SK-N-SH (cell line): Measurements from ENCODE around the gene TBC1D5. TPM values are rescaled to one million over a fixed set of nuclear protein-coding genes. Genes with fewer than 3 reads are reported as not detected.

Experiments used
- CTCF ChIA-PET: fragments of 300-600, 350-600 bp; formaldehyde crosslinking; extraction: SDS; loops from one replicate; lab custom pipeline; 2021; lab: Yijun Ruan, JAX
- POLR2A ChIA-PET: fragments of 350-600 bp; sonication (Branson Sonifier 250); formaldehyde crosslinking; extraction: SDS; loops from one replicate; lab custom pipeline; 2020; ENCODE audit warnings: antibody characterized with exemption, inconsistent platforms; lab: Yijun Ruan, JAX
- DNase-seq: peaks from one replicate; pipeline ENCODE4 v3.0.0; 2012
- H2AFZ ChIP-seq: fragments of 200-600 bp; sonication (generic); 2 replicates; pipeline ENCODE4 v1.8.1; 2016; ENCODE audit warnings: antibody characterized with exemption, mild to moderate bottlenecking, low read depth
- H3F3A ChIP-seq: fragments of 200-600 bp; sonication (generic); replicated peaks from 2 replicates; pipeline ENCODE3; 2016; ENCODE audit warnings: antibody characterized with exemption, mild to moderate bottlenecking; ENCODE audit not compliant: insufficient read depth
- H3K27ac ChIP-seq, 2 experiments: fragments of 200-500 bp in 1 of 2; fragments of 200-600 bp in 1 of 2; sonication (Bioruptor generic) in 1 of 2; sonication (generic), shearing (Covaris generic) in 1 of 2; 2 replicates each; pipeline versions ENCODE4 v1.5.1 to v1.6.1; 2014 to 2016; ENCODE audit warnings: low read depth in 2 of 2, inconsistent platforms in 1 of 2, low read length in 1 of 2, mild to moderate bottlenecking in 1 of 2, mixed read lengths in 1 of 2
- H3K27me3 ChIP-seq: fragments of 200-600 bp; sonication (generic), shearing (Covaris generic); 2 replicates; pipeline ENCODE4 v1.6.1; 2016; ENCODE audit warnings: mixed run types; ENCODE audit not compliant: insufficient read depth
- H3K36me3 ChIP-seq, 2 experiments: fragments of 200-500 bp in 1 of 2; fragments of 200-600 bp in 1 of 2; sonication (Bioruptor generic) in 1 of 2; sonication (generic) in 1 of 2; replicated peaks in 1 of 2; 2 replicates each; pipeline versions ENCODE3 to v1.5.1; 2014 to 2016; ENCODE audit warnings: low read length in 1 of 2, mild to moderate bottlenecking in 1 of 2; ENCODE audit not compliant: insufficient read depth in 2 of 2, control insufficient read depth in 1 of 2
- H3K4me1 ChIP-seq, 2 experiments: fragments of 200-500 bp in 1 of 2; fragments of 200-600 bp in 1 of 2; sonication (Bioruptor generic) in 1 of 2; sonication (generic), shearing (Covaris generic) in 1 of 2; 2 replicates each; pipeline versions ENCODE4 v1.5.1 to v1.6.1; 2014 to 2016; ENCODE audit warnings: low read depth in 1 of 2, low read length in 1 of 2, mixed run types in 1 of 2; ENCODE audit not compliant: insufficient read depth in 2 of 2, control insufficient read depth in 1 of 2
- H3K4me2 ChIP-seq: fragments of 200-600 bp; sonication (generic), shearing (Covaris generic); 2 replicates; pipeline ENCODE4 v1.6.1; 2017; ENCODE audit warnings: mixed run types
- H3K4me3 ChIP-seq, 2 experiments: fragments of 200-500 bp in 1 of 2; fragments of 200-600 bp in 1 of 2; sonication (Bioruptor generic) in 1 of 2; sonication (generic), shearing (Covaris generic) in 1 of 2; 2 replicates each; pipeline versions ENCODE4 v1.5.1 to v1.8.1; 2014 to 2016; ENCODE audit warnings: low read depth in 2 of 2, inconsistent platforms in 1 of 2, low read length in 1 of 2, mild to moderate bottlenecking in 1 of 2, mixed read lengths in 1 of 2, moderate library complexity in 1 of 2
- H3K79me2 ChIP-seq: fragments of 200-600 bp; sonication (generic); 2 replicates; pipeline ENCODE4 v1.8.1; 2017; ENCODE audit warnings: mild to moderate bottlenecking; ENCODE audit not compliant: insufficient read depth
- H3K9ac ChIP-seq: fragments of 200-600 bp; sonication (generic); 2 replicates; pipeline ENCODE4 v1.6.1; 2017; ENCODE audit warnings: mixed run types
- H3K9me2 ChIP-seq: fragments of 200-600 bp; sonication (generic); 2 replicates; pipeline ENCODE4 v1.6.1; 2017; ENCODE audit warnings: mixed run types
- H3K9me3 ChIP-seq: fragments of 200-600 bp; sonication (generic); 2 replicates; pipeline ENCODE4 v1.6.1; 2017; ENCODE audit warnings: mixed run types, mild to moderate bottlenecking, moderate library complexity
- H4K20me1 ChIP-seq: fragments of 200-600 bp; sonication (generic); 2 replicates; pipeline ENCODE4 v1.6.1; 2017; ENCODE audit warnings: mild to moderate bottlenecking, mixed run types; ENCODE audit not compliant: insufficient read depth
- CTCF ChIP-seq: fragments of 200-600 bp; sonication (generic); IDR thresholded peaks from 2 replicates; pipeline ENCODE4 v1.6.1; 2017; ENCODE audit warnings: antibody characterized with exemption, mild to moderate bottlenecking, moderate library complexity
- ELF1 ChIP-seq: IDR thresholded peaks from 2 replicates; pipeline ENCODE4 v1.4.0; 2012
- EP300 ChIP-seq, 2 experiments: IDR thresholded peaks; 2 replicates each; pipeline versions ENCODE4 v1.4.0 to v1.6.1; 2012; ENCODE audit warnings: borderline replicate concordance in 1 of 2, low read depth in 1 of 2, low read length in 1 of 2
- EZH2phosphoT487 ChIP-seq: fragments of 200-600 bp; sonication (generic); IDR thresholded peaks from 2 replicates; pipeline ENCODE4 v1.6.1; 2017; ENCODE audit warnings: low read depth, mixed run types, mild to moderate bottlenecking, antibody characterized with exemption, moderate library complexity, borderline replicate concordance
- FOSL2 ChIP-seq: IDR thresholded peaks from 2 replicates; pipeline ENCODE4 v1.4.0; 2012; ENCODE audit warnings: low read depth, mild to moderate bottlenecking, moderate library complexity, borderline replicate concordance
- GABPA ChIP-seq: IDR thresholded peaks from 2 replicates; pipeline ENCODE4 v1.4.0; 2012; ENCODE audit warnings: low read depth, mild to moderate bottlenecking
- JUND ChIP-seq: IDR thresholded peaks from 2 replicates; pipeline ENCODE4 v1.4.0; 2012
- MEF2A ChIP-seq: IDR thresholded peaks from 2 replicates; pipeline ENCODE4 v1.4.0; 2012; ENCODE audit warnings: low read depth, borderline replicate concordance
- MXI1 ChIP-seq: IDR thresholded peaks from 2 replicates; pipeline ENCODE4 v1.6.1; 2012; ENCODE audit warnings: mild to moderate bottlenecking, low read depth, low read length, improper control_type of control experiment
- SMC3 ChIP-seq: IDR thresholded peaks from 2 replicates; pipeline ENCODE4 v1.6.1; 2012; ENCODE audit warnings: low read depth, low read length, improper control_type of control experiment
- TCF12 ChIP-seq: IDR thresholded peaks from 2 replicates; pipeline ENCODE4 v1.4.0; 2012
- TEAD4 ChIP-seq: IDR thresholded peaks from 2 replicates; pipeline ENCODE4 v1.4.0; 2012; ENCODE audit warnings: mild to moderate bottlenecking, borderline replicate concordance; ENCODE audit not compliant: insufficient read depth
- USF2 ChIP-seq: fragments of 150-350 bp; IDR thresholded peaks from 2 replicates; pipeline ENCODE4 v1.6.1; 2017; ENCODE audit warnings: antibody characterized with exemption, low read length, low read depth, borderline replicate concordance
- WGBS: methylation state at CpG from one replicate; pipeline ENCODE4 v1.1.6; 2017; ENCODE audit warnings: low lambda C conversion rate; 5-methylcytosine and 5-hydroxymethylcytosine counted together
- polyA plus RNA-seq, 3 experiments: library from polyadenylated mRNA; depleted of rRNA; stranded (reverse); fragments of >200 nt; gene quantifications; 2 replicates each; pipeline ENCODE4 v1.2.3, GENCODE V29; 2012
- TF ChIP-seq, protein P1 (sequence below): IDR thresholded peaks from 2 replicates; pipeline ENCODE4; 2012
- TF ChIP-seq, protein P2 (sequence below): IDR thresholded peaks from 2 replicates; pipeline ENCODE4 v1.4.0; 2012; ENCODE audit warnings: low read depth

Gene TBC1D5
- polyA plus RNA-seq, 1 of the 3 experiments (the other 2 are of a cell fraction), result 19.5 TPM

DNA sequence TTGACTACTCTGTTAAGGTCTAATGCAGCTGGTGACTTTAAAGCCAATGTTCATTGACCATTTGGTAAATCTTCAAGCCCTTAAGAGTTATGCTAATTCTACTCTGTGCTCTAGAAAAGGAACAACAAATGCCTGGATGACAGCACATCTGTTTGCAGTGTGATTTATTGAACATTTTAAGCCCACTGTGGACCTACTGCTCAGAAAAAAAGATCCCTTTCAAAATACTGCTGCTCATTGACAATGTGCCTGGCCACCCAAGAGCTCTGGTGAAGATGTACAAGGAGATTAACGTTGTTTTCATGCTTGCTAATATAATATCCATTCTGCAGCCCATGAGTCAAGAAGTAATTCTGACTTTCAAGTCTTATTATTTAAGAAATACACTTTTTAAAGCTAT lies 110.8 kb downstream of the TBC1D5 start:
- H3K9me3 ChIP-seq, result no peaks in the 10 kb centered on the region
- H3K27ac ChIP-seq, result peak overlapping the region in 1 of 2 experiments; percentile 55; a peak in 1 of 4 replicates
- H3K9me2 ChIP-seq, result no peaks in the 10 kb centered on the region
- H3K9ac ChIP-seq, result no peak overlapping the region
- WGBS, result 86% methylated on average over 1 of the region's 1 CpG
- no peaks in the 10 kb centered on the region for H3K36me3 ChIP-seq
- H3K4me3 ChIP-seq, result no peak overlapping the region
- POLR2A ChIA-PET, result no interaction called here
- H3K4me1 ChIP-seq, result peaks cover 0 to 25% of the 10 kb centered on the region in 2 experiments; a peak in 2 of 4 replicates
- no peak for DNase-seq
- H2AFZ ChIP-seq, result no peak overlapping the region
- H3K4me2 ChIP-seq, result no peak overlapping the region
- H3K79me2 ChIP-seq, result peaks cover 20% of the 10 kb centered on the region; the same call in 1 of the 2 replicates
- no peaks in the 10 kb centered on the region for H3K27me3 ChIP-seq
- CTCF ChIA-PET, result no interaction called here
- TF ChIP-seq EP300 (IDR thresholded peaks at IDR 0.05; ENCODE audit: borderline replicate concordance in 1 of 2, low read depth in 1 of 2, low read length in 1 of 2) (no peak), TCF12 (no peak), JUND (no peak), CTCF (no peak), FOSL2 (no peak), USF2 (no peak), ELF1 (no peak), MEF2A (no peak)
- no peaks in the 10 kb centered on the region; the same call in 1 of the 2 replicates for H4K20me1 ChIP-seq
- peaks cover 28% of the 10 kb centered on the region for H3F3A ChIP-seq

GRCh38 chr3:17629400-17629799 lies 113.0 kb downstream of the TBC1D5 start:
- H3K4me2 ChIP-seq, result no peak overlapping the region
- CTCF ChIA-PET, result interaction anchor here (0.7 to 1.3 kb wide), 3 partner anchors 16 to 146 kb away, joined by 3 to 5 read pairs (median 3); no protein-coding TSS in a partner anchor

More at GRCh38 chr3:17629400-17629799, 113.0 kb downstream of the TBC1D5 start:
- H3K79me2 ChIP-seq, result peaks cover 21% of the 10 kb centered on the region; the same call in 1 of the 2 replicates
- H3F3A ChIP-seq, result peaks cover 16% of the 10 kb centered on the region
- H3K27me3 ChIP-seq, result no peaks in the 10 kb centered on the region
- TF ChIP-seq MXI1, result no peak
- TF ChIP-seq EZH2phosphoT487, result no peak
- TF ChIP-seq TCF12, result no peak
- TF ChIP-seq ELF1, result no peak
- TF ChIP-seq JUND, result no peak
- TF ChIP-seq SMC3, result no peak
- no peak for TF ChIP-seq GABPA
- TF ChIP-seq TEAD4, result no peak
- TF ChIP-seq, protein P1, sequence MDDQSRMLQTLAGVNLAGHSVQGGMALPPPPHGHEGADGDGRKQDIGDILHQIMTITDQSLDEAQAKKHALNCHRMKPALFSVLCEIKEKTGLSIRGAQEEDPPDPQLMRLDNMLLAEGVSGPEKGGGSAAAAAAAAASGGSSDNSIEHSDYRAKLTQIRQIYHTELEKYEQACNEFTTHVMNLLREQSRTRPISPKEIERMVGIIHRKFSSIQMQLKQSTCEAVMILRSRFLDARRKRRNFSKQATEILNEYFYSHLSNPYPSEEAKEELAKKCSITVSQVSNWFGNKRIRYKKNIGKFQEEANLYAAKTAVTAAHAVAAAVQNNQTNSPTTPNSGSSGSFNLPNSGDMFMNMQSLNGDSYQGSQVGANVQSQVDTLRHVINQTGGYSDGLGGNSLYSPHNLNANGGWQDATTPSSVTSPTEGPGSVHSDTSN, result no peak
- no peak for TF ChIP-seq MEF2A
- TF ChIP-seq, protein P2, sequence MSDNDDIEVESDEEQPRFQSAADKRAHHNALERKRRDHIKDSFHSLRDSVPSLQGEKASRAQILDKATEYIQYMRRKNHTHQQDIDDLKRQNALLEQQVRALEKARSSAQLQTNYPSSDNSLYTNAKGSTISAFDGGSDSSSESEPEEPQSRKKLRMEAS, result no peak
- H3K9ac ChIP-seq, result no peak overlapping the region
- H3K36me3 ChIP-seq, result no peaks in the 10 kb centered on the region
- H3K4me1 ChIP-seq, result peaks cover 0 to 17% of the 10 kb centered on the region in 2 experiments; a peak in 2 of 4 replicates
- no peaks in the 10 kb centered on the region for H3K9me3 ChIP-seq
- no peak overlapping the region for H2AFZ ChIP-seq
- POLR2A ChIA-PET, result no interaction called here
- no peaks in the 10 kb centered on the region for H3K9me2 ChIP-seq
- DNase-seq, result no peak
- no peaks in the 10 kb centered on the region; the same call in 1 of the 2 replicates for H4K20me1 ChIP-seq
- H3K27ac ChIP-seq, result no peak overlapping the region
- H3K4me3 ChIP-seq, result no peak overlapping the region
